ENCODE results near the gene ACSL5.

The ACSL5 gene

DNA sequence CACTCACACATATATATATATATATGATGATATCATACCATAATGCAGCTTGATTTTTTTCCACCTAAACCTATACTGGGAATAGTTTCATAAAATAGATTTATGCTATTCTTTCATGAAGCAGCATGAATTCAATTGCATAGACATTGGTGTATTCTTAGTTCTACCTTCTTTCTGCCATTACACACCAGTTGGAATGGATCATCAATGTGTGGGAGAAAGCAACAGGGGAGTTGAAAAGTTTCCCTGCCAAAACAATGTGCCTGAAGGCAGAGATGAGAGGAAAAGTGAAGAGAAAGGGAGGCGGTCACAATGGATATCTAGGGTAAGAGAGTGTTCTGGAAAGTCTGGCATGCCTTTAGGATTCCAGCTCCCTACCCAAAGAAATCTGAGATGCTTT is 25.2 kb upstream of the ACSL5 start:
- no peaks in the 10 kb centered on the region for H3K27me3 ChIP-seq (ENCODE audit: control insufficient read depth in 5 of 5, insufficient read depth in 4 of 5, low read length in 5 of 5)
- H3K36me3 ChIP-seq (ENCODE audit: control insufficient read depth in 5 of 5, insufficient read depth in 5 of 5, low read length in 5 of 5) = no peaks in the 10 kb centered on the region
- H3K27ac ChIP-seq (ENCODE audit: low read depth, low read length) = no peak overlapping the region
- H3K4me1 ChIP-seq (ENCODE audit: control insufficient read depth in 5 of 5, insufficient read depth in 5 of 5, low read length in 5 of 5) = peaks cover 0 to 3% (median 0%) of the 10 kb centered on the region in 5 donors
- no peak overlapping the region for H3K4me3 ChIP-seq (ENCODE audit: low read depth in 1 of 5, low read length in 5 of 5)
- no peaks in the 10 kb centered on the region for H3K9me3 ChIP-seq (ENCODE audit: control insufficient read depth in 5 of 5, low read length in 5 of 5)
- H3K9ac ChIP-seq (ENCODE audit: low read length in 5 of 5) = no peak overlapping the region

DNA sequence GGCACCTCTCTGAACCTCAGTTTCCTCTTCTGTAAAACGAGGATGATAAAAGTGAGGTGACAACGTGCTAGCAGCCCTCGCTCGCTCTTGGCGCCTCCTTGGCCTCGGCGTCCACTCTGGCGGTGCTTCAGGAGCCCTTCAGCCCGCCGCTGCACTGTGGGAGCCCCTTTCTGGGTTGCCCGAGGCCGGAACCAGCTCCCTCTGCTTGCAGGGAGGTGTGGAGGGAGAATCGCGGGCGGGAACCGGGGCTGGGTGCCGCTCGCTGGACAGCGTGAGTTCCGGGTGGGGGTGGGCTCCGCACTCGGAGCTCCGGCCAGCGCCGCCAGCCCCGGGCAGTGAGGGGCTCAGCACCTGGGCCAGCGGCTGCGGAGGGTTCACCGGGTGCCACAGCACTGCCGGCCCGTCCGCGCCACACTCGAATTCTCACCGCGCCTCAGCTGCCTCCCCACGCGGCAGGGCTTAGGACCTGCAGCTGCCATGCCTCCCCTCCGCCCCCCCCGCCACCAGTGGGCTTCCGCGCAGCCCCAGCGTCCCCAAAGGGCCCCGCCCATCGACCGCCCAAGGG is 24.3 kb upstream of the ACSL5 start:
- Histone ChIP-seq H3K27me3 (ENCODE audit: control insufficient read depth in 5 of 5, insufficient read depth in 4 of 5, low read length in 5 of 5) (no peaks in the 10 kb centered on the region), H3K36me3 (ENCODE audit: control insufficient read depth in 5 of 5, insufficient read depth in 5 of 5, low read length in 5 of 5) (no peaks in the 10 kb centered on the region), H3K4me1 (ENCODE audit: control insufficient read depth in 5 of 5, insufficient read depth in 5 of 5, low read length in 5 of 5) (no peaks in the 10 kb centered on the region), H3K9ac (ENCODE audit: low read length in 5 of 5) (no peak overlapping the region), H3K9me3 (ENCODE audit: control insufficient read depth in 5 of 5, low read length in 5 of 5) (no peaks in the 10 kb centered on the region), H3K4me3 (ENCODE audit: low read depth in 1 of 5, low read length in 5 of 5) (no peak overlapping the region), H3K27ac (ENCODE audit: low read depth, low read length) (no peak overlapping the region)

DNA sequence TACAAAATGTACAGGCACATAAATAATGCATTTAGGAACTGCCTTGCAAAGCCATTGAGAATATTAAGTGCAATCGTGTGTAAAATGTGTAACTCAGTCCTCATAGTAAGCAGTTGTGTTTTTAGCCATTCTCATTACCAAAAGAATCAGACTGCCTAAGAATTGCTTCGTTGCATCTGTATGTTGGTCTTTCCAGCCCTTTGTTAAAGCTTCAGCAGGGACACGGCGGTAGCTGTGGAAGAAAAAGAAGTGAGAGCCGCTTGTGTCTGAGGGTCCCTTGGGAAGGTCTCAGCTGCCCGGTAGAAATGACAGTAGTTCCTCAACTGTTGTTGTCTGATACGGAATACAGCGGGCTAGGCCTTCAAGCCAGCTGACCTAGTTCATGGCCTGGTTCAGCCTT is 22.8 kb upstream of the ACSL5 start:
- Histone ChIP-seq H3K4me1 (ENCODE audit: control insufficient read depth in 5 of 5, insufficient read depth in 5 of 5, low read length in 5 of 5) (no peaks in the 10 kb centered on the region), H3K4me3 (ENCODE audit: low read depth in 1 of 5, low read length in 5 of 5) (no peak overlapping the region), H3K9me3 (ENCODE audit: control insufficient read depth in 5 of 5, low read length in 5 of 5) (no peaks in the 10 kb centered on the region), H3K36me3 (ENCODE audit: control insufficient read depth in 5 of 5, insufficient read depth in 5 of 5, low read length in 5 of 5) (no peaks in the 10 kb centered on the region), H3K27ac (ENCODE audit: low read depth, low read length) (no peak overlapping the region), H3K9ac (ENCODE audit: low read length in 5 of 5) (no peak overlapping the region), H3K27me3 (ENCODE audit: control insufficient read depth in 5 of 5, insufficient read depth in 4 of 5, low read length in 5 of 5) (no peaks in the 10 kb centered on the region)

DNA sequence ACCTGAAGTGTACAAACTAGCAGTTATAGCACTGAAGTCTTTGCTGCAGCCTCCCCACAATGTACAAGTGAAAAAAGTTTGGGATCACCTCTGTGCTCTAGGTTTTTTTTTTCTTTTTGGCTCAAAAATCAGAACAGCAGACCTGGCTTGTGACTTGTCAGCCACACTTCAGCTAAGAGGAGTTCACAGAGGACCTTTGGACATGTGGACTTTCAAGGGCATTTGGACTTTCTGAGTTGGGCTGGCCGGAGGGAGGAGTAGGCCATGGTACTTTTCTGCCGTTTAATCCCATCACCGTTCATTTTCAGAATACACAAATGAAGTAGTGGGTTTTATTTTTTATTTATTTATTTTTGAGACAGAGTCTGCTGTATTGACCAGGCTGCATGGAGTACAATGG is 21.9 kb upstream of the ACSL5 start:
- Histone ChIP-seq H3K9ac (ENCODE audit: low read length in 5 of 5) (no peak overlapping the region), H3K4me1 (ENCODE audit: control insufficient read depth in 5 of 5, insufficient read depth in 5 of 5, low read length in 5 of 5) (no peaks in the 10 kb centered on the region), H3K4me3 (ENCODE audit: low read depth in 1 of 5, low read length in 5 of 5) (no peak overlapping the region), H3K36me3 (ENCODE audit: control insufficient read depth in 5 of 5, insufficient read depth in 5 of 5, low read length in 5 of 5) (no peaks in the 10 kb centered on the region), H3K27ac (ENCODE audit: low read depth, low read length) (no peak overlapping the region), H3K9me3 (ENCODE audit: control insufficient read depth in 5 of 5, low read length in 5 of 5) (no peaks in the 10 kb centered on the region), H3K27me3 (ENCODE audit: control insufficient read depth in 5 of 5, insufficient read depth in 4 of 5, low read length in 5 of 5) (no peaks in the 10 kb centered on the region)

DNA sequence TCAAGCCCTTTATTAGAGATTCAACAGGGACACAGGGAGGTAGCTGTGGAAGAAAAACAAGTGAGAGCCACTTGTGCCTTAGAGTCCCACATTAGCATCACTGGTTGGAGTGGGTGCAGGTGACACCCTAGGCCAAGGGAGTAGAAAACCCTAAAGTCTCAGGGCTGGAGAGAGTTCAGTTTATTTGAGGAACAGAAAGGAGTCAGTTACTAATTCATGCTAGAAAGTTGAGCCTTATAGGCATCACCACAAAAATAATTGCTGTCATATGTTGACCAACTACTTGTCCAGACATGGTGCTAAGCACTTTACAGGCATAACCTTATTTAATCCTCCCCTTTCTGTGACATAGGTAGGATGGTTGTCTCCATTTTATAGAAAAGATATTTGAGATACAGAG is 20.9 kb upstream of the ACSL5 start:
- no peaks in the 10 kb centered on the region for H3K4me1 ChIP-seq (ENCODE audit: control insufficient read depth in 5 of 5, insufficient read depth in 5 of 5, low read length in 5 of 5)
- no peak overlapping the region for H3K27ac ChIP-seq (ENCODE audit: low read depth, low read length)
- no peaks in the 10 kb centered on the region for H3K9me3 ChIP-seq (ENCODE audit: control insufficient read depth in 5 of 5, low read length in 5 of 5)

DNA sequence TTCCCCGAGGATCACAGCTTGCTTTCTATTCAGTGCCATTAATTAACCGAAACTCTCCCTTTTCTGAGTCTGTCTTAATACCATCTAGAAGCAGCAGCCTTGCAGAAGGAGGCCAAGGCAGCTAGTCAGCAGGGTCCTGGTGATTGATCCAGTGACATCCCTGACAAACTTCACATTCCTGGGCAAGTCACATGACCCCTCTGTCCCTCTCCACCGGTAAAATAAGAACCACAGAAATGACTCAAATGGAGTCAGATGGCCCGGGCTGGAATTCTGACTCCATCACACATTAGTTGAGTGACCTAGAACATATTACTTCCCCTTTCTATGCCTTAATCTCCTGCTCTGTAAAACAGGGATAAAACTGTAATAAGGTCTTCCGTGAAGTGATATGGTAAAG is 17.2 kb upstream of the ACSL5 start:
- H3K27ac ChIP-seq (ENCODE audit: low read depth, low read length) = no peak overlapping the region

More for the DNA sequence above, 20.9 kb upstream of the ACSL5 start:
- no peak overlapping the region for H3K9ac ChIP-seq (ENCODE audit: low read length in 5 of 5)
- H3K36me3 ChIP-seq (ENCODE audit: control insufficient read depth in 5 of 5, insufficient read depth in 5 of 5, low read length in 5 of 5) = no peaks in the 10 kb centered on the region
- H3K27me3 ChIP-seq (ENCODE audit: control insufficient read depth in 5 of 5, insufficient read depth in 4 of 5, low read length in 5 of 5) = no peaks in the 10 kb centered on the region
- H3K4me3 ChIP-seq (ENCODE audit: low read depth in 1 of 5, low read length in 5 of 5) = no peak overlapping the region

DNA sequence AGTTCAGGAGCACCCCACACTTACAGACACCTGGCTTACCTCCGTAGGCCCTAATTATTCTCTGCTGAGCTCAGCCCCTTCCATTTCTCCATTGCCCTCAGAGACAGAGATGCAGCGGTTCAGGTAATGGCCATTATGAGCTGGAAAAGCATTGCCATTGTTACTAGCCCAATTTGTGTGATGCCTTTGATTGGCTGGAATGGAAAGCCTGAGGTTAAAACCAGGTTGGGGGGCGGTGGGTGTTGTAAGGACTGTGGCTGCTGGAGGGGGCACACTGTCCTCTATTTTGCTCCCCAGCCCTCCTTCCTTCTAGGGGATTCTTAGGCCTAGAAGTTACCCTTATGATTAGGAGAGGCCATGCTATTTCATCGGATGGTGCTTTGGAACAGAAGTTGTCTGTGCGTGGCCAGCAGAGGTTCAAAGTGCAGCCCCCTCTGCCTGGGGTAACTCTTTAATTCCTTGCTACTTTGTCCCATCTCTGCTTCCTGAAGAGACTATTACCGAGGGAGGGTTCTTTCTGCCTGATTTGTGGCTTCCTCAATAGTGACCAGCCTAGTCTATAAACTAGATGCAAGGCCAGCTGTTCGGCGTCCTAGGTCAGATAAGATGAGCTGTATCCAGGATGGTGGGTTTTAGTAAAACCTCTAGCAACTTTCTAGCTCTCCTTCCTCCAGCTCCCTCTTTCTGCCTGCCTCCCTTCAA is 14.2 kb upstream of the ACSL5 start:
- no peaks in the 10 kb centered on the region for H3K9me3 ChIP-seq (ENCODE audit: control insufficient read depth in 5 of 5, low read length in 5 of 5)
- peak overlapping the region; percentile 68 for H3K27ac ChIP-seq (ENCODE audit: low read depth, low read length)
- no peaks in the 10 kb centered on the region for H3K27me3 ChIP-seq (ENCODE audit: control insufficient read depth in 5 of 5, insufficient read depth in 4 of 5, low read length in 5 of 5)
- H3K9ac ChIP-seq (ENCODE audit: low read length in 5 of 5) = no peak overlapping the region
- peaks cover 6 to 37% (median 32%) of the 10 kb centered on the region in 5 donors for H3K4me1 ChIP-seq (ENCODE audit: control insufficient read depth in 5 of 5, insufficient read depth in 5 of 5, low read length in 5 of 5)
- H3K4me3 ChIP-seq (ENCODE audit: low read depth in 1 of 5, low read length in 5 of 5) = no peak overlapping the region
- H3K36me3 ChIP-seq (ENCODE audit: control insufficient read depth in 5 of 5, insufficient read depth in 5 of 5, low read length in 5 of 5) = no peaks in the 10 kb centered on the region

More for the DNA sequence above, 17.2 kb upstream of the ACSL5 start:
- no peaks in the 10 kb centered on the region for H3K27me3 ChIP-seq (ENCODE audit: control insufficient read depth in 5 of 5, insufficient read depth in 4 of 5, low read length in 5 of 5)
- H3K9me3 ChIP-seq (ENCODE audit: control insufficient read depth in 5 of 5, low read length in 5 of 5) = no peaks in the 10 kb centered on the region
- no peaks in the 10 kb centered on the region for H3K36me3 ChIP-seq (ENCODE audit: control insufficient read depth in 5 of 5, insufficient read depth in 5 of 5, low read length in 5 of 5)
- H3K9ac ChIP-seq (ENCODE audit: low read length in 5 of 5) = no peak overlapping the region
- H3K4me3 ChIP-seq (ENCODE audit: low read depth in 1 of 5, low read length in 5 of 5) = no peak overlapping the region
- H3K4me1 ChIP-seq (ENCODE audit: control insufficient read depth in 5 of 5, insufficient read depth in 5 of 5, low read length in 5 of 5) = peaks cover 0 to 17% (median 13%) of the 10 kb centered on the region in 5 donors

DNA sequence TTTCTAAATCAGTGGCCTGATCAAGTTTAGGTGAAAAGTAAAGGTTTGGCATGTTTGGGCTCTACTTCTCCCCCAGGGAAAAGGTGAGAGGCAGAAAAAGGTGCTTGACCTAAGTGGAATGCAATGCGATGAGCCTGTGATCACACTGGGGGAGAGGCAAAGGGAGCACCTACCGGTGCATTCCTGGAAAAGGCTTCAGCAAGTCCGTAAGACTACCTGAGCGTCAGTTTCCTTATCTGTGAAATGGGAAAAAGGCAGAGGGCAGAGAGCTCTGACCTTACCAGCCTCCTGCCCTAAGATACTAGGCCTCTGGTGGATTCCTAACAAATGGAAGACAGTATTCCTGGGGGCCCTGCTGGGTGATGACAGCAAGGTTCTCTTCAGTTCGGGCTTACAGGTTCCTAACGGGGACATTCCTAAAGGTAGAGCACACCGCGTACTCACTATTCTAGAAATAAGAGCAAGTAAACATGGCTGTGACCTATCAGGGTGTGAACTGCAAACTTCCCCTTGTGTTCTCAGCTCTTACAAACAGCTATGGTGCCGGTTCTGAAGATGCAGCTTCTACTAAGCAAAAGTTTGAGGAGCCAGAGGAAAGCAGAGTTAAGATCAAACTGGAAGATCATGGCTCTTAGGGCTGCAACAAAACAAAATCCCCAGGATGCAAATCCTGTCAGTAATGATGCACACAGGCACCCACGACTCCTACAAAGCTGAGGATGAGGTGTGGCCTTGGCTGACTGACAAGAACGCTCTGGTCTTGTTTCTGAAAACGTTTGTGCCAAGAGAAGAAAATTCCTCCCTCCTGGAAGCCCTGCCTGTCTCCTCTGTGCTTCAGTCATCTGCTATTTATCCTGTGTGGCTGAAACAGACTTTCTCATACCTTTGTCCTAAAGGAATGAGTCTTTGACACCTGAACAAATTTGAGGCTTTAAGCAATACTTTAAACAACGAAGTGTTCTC is 13.3 kb upstream of the ACSL5 start:
- Histone ChIP-seq H3K27ac (ENCODE audit: low read depth, low read length) (peak overlapping the region; percentile 68), H3K4me3 (ENCODE audit: low read depth in 1 of 5, low read length in 5 of 5) (peak overlapping the region in 1 of 5 donors; percentile 7), H3K4me1 (ENCODE audit: control insufficient read depth in 5 of 5, insufficient read depth in 5 of 5, low read length in 5 of 5) (peaks cover 6 to 40% (median 32%) of the 10 kb centered on the region in 5 donors)

DNA sequence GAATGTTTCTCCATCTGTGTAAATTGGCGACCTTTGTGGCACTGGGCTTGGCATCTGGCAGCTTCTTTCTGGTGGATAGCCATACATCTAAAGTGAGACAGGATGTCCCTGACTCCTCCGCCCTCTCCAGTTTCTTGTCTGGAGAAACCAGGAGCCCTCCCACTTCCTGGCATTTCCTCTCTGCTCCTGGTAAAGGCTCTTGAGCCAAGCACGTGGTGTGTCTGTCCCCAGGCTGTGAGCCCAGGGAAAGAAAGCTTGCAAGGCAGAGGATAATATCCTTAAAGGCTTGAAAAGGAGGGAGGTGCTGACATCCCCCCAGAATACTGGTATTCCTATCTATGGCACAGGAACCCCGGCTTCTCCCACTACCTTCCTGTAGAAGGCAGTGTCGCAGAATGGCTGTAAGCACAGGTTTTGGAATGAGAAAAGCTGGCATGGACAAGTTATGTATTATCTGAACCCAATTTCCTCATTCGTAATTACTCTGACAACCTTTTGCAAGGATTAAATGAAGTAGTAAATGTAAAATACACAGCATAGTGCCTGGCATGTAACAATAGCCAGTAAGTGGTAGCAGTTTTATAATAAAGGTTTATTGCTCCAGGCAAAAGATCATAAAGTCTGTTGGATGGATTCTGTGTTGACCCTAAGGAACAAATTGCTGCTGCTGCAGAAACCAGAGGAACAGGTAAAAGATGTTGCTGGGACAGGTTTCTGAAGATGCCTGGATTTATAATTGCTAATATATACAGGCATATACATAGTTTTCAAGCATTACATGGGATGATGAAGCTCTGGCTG is 11.8 kb upstream of the ACSL5 start:
- peak overlapping the region in 3 of 5 donors; percentile 26 to 61 (median 42) for H3K9ac ChIP-seq (ENCODE audit: low read length in 5 of 5)
- H3K36me3 ChIP-seq (ENCODE audit: control insufficient read depth in 5 of 5, insufficient read depth in 5 of 5, low read length in 5 of 5) = no peaks in the 10 kb centered on the region
- no peaks in the 10 kb centered on the region for H3K9me3 ChIP-seq (ENCODE audit: control insufficient read depth in 5 of 5, low read length in 5 of 5)
- H3K27ac ChIP-seq (ENCODE audit: low read depth, low read length) = peak overlapping the region; percentile 92
- H3K4me3 ChIP-seq (ENCODE audit: low read depth in 1 of 5, low read length in 5 of 5) = no peak overlapping the region
- H3K4me1 ChIP-seq (ENCODE audit: control insufficient read depth in 5 of 5, insufficient read depth in 5 of 5, low read length in 5 of 5) = peaks cover 6 to 43% (median 32%) of the 10 kb centered on the region in 5 donors
- H3K27me3 ChIP-seq (ENCODE audit: control insufficient read depth in 5 of 5, insufficient read depth in 4 of 5, low read length in 5 of 5) = no peaks in the 10 kb centered on the region

More for the DNA sequence above, 13.3 kb upstream of the ACSL5 start:
- Histone ChIP-seq H3K9ac (ENCODE audit: low read length in 5 of 5) (no peak overlapping the region), H3K9me3 (ENCODE audit: control insufficient read depth in 5 of 5, low read length in 5 of 5) (no peaks in the 10 kb centered on the region), H3K27me3 (ENCODE audit: control insufficient read depth in 5 of 5, insufficient read depth in 4 of 5, low read length in 5 of 5) (no peaks in the 10 kb centered on the region), H3K36me3 (ENCODE audit: control insufficient read depth in 5 of 5, insufficient read depth in 5 of 5, low read length in 5 of 5) (no peaks in the 10 kb centered on the region)

All from subcutaneous abdominal adipose tissue (tissue), 5 donors.